ENCODE measurements around the gene PDLIM7.
"Not testable (repeated sequence)": the region's sequence is repeated elsewhere in the genome, so short reads cannot be mapped to it uniquely, and the experiment has no call there.

Gene PDLIM7

DNA sequence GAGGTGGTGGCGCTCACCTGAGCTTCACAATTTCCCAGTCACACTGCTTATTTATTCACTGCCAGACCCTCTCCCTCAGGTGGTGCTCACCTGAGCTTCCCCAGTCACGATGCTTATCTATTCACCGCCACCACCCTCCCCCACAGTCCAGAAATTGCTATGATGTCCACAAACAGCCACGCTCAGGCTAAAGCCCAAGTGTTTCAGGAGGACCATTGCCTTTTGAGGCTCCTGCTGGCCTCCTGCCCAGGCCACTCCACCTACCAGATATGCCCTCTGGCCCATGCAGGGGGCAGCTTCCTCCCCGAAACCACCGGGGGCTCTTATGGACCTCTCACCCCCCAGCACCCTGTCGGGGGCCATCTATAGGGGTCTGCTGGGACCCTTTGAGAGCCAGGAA lies 4.6 kb downstream of the PDLIM7 start:
- Histone ChIP-seq H3K4me3 (ENCODE audit: low read depth, low read length) (no peak overlapping the region), H3K36me3 (ENCODE audit: control insufficient read depth, insufficient read depth, low read length) (peaks cover 42% of the 10 kb centered on the region), H3K9me3 (ENCODE audit: control insufficient read depth, insufficient read depth, low read length) (no peaks in the 10 kb centered on the region), H3K4me1 (ENCODE audit: control insufficient read depth, insufficient read depth, low read length) (peaks cover 14% of the 10 kb centered on the region), H3K9ac (ENCODE audit: low read depth, low read length) (no peak overlapping the region), H3K27me3 (ENCODE audit: control insufficient read depth, insufficient read depth, low read length) (no peaks in the 10 kb centered on the region)

DNA sequence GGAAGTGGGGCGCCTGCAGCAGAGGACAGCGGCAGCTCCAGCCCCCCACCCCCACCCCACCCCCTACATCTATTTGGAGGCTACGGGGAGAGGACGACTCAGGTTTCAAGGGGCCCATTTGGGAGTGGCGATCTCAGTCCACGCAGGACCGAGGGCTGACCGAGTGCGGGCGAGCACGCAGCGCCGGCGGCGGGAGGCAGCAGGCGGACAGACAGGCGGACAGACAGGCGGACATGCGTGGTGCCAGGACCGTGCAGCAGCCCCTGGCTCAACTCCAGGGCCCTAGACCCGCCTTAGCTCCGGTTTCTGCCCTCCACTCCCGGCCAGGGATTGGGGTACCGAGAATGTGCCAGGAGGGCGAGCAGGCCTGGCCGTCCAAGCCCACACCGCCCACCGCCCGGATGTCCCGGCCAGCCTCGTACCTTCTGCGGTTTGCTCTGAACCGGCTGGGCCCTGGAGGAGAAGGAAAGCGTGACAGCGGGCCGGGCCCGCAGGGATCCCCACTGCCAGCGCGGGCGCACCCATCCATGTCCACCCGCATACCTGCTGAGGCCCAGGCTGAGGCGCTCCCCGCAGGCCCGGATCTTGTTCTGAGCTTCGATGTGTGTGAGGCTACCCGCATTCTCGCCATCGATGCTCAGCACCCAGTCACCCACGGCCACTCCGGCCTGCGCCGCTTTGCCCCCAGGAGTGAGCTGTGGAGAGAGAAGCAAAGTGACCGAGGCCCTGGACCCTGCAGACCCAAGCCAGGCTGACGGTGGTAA lies 5.2 kb downstream of the PDLIM7 start:
- peaks cover 14% of the 10 kb centered on the region for H3K4me1 ChIP-seq (ENCODE audit: control insufficient read depth, insufficient read depth, low read length)
- no peaks in the 10 kb centered on the region for H3K27me3 ChIP-seq (ENCODE audit: control insufficient read depth, insufficient read depth, low read length)
- H3K9me3 ChIP-seq (ENCODE audit: control insufficient read depth, insufficient read depth, low read length): no peaks in the 10 kb centered on the region
- no peak overlapping the region for H3K9ac ChIP-seq (ENCODE audit: low read depth, low read length)
- peaks cover 49% of the 10 kb centered on the region for H3K36me3 ChIP-seq (ENCODE audit: control insufficient read depth, insufficient read depth, low read length)
- no peak overlapping the region for H3K4me3 ChIP-seq (ENCODE audit: low read depth, low read length)

DNA sequence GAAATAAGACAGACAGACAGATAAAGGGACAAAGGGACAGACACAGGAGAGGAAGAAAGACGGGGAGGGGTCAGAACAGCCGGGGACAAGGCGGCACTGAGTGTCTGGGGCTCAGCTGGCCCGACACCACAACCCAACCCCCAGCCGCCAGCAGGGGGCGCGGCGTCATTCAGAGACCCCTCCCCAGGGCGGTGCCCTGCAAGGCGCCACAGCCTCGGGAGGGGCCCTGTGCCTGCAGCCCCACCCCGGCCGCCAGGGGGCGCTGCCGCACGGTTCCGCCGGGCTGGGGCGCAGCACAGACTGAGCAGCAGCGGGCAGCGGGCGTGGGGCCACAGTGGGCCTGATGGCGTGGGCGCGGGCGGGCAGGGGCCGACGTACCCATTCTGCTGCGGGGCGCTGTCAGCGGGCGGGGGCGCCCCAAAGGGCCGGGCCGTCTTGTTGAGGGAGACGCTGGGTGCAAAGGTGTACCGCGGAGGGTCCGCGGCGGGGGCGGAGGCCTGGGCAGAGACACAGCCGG lies 5.9 kb downstream of the PDLIM7 start:
- Histone ChIP-seq H3K9ac (ENCODE audit: low read depth, low read length) (no peak overlapping the region), H3K27me3 (ENCODE audit: control insufficient read depth, insufficient read depth, low read length) (no peaks in the 10 kb centered on the region), H3K9me3 (ENCODE audit: control insufficient read depth, insufficient read depth, low read length) (no peaks in the 10 kb centered on the region), H3K36me3 (ENCODE audit: control insufficient read depth, insufficient read depth, low read length) (peaks cover 51% of the 10 kb centered on the region), H3K4me1 (ENCODE audit: control insufficient read depth, insufficient read depth, low read length) (peaks cover 14% of the 10 kb centered on the region), H3K4me3 (ENCODE audit: low read depth, low read length) (no peak overlapping the region)

DNA sequence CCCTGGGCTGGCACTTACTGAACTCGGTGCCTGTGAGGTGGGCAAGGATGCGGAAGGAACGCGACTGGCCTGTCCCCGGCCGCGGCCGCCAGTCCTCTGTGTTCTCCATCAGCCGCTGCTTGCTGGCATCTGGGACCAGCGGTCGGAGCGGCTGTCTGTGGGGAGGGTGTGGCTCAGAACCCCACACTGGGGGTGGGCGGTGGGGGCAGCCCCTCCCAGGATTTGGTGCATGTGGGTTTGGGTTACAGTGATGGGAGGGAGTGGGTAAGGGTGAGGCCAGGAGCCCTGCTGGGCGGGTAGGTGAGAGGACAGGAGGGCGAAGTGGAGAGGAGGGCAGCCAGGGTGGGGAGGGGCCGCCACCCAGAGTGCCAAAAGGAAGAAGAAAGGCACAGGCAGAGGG lies 6.4 kb downstream of the PDLIM7 start:
- Histone ChIP-seq H3K27me3 (ENCODE audit: control insufficient read depth, insufficient read depth, low read length) (no peaks in the 10 kb centered on the region), H3K9me3 (ENCODE audit: control insufficient read depth, insufficient read depth, low read length) (no peaks in the 10 kb centered on the region), H3K9ac (ENCODE audit: low read depth, low read length) (no peak overlapping the region), H3K4me1 (ENCODE audit: control insufficient read depth, insufficient read depth, low read length) (peaks cover 12% of the 10 kb centered on the region), H3K4me3 (ENCODE audit: low read depth, low read length) (no peak overlapping the region), H3K36me3 (ENCODE audit: control insufficient read depth, insufficient read depth, low read length) (peaks cover 51% of the 10 kb centered on the region)

DNA sequence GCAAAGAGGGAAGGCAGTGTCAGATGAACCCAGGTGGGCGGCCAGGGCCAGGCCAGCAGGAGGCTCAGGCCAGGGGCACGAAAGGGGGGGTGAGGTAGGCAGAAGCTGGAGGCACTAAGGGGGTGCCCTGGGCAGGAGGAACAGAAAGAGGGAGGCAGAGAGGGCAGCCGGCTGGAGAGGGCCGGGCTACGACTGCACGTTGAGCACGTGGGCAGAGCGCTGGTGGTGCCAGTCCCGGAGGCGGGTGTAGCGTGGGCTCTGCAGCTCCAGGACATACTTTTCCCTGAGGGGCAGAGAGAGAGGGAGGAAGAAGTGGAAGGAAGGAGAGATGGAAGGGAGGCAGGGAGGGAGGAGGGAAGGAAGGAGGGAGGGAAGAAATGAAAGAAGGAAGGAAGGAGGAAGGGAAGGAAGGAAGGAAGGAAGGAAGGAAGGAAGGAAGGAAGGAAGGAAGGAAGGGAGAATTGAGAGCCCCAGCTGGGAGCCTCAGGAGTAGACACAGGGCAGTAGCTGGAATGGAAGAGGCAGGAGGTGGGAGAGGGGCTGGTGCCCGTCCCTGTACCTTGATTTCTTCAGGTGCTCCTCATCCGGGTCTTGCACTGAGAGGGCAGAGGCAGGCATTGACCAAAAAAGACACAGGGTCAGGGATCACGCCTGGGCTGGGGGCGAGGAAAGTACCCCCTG lies 7.0 kb downstream of the PDLIM7 start:
- Histone ChIP-seq H3K27me3 (ENCODE audit: control insufficient read depth, insufficient read depth, low read length) (no peaks in the 10 kb centered on the region), H3K9ac (ENCODE audit: low read depth, low read length) (no peak overlapping the region), H3K36me3 (ENCODE audit: control insufficient read depth, insufficient read depth, low read length) (peaks cover 49% of the 10 kb centered on the region), H3K4me3 (ENCODE audit: low read depth, low read length) (no peak overlapping the region), H3K4me1 (ENCODE audit: control insufficient read depth, insufficient read depth, low read length) (peaks cover 8% of the 10 kb centered on the region), H3K9me3 (ENCODE audit: control insufficient read depth, insufficient read depth, low read length) (no peaks in the 10 kb centered on the region)

DNA sequence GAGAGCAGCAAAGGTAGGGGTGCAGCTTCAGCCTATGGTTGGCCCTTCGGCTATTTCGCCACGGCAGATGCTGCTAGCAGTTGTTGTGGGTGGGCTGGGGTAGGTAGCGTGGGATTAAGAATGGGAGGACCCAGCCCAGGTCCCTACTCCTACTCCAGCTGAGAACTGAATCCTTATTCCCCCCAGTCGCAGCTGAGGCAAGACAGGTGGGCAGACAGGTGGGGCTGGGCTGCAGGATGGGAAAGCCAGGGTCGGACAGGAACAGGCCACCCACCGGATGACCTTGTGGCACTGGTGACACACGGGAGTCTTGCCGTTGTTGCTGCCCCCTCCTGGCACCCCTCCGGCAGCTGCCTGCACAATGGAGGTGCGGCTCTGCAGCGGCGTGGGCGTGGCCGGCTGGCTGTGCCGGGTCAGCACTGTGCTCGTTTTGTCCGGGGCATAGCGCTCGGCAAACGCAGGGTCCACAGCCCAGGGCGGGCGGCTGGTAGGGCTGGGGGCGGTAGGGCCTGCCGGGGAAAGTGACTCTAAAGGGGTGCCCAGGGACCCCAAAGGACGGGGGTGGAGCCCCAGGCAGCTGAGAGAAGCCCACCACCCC lies 8.2 kb downstream of the PDLIM7 start:
- Histone ChIP-seq H3K36me3 (ENCODE audit: control insufficient read depth, insufficient read depth, low read length) (peaks cover 53% of the 10 kb centered on the region), H3K9ac (ENCODE audit: low read depth, low read length) (no peak overlapping the region), H3K4me1 (ENCODE audit: control insufficient read depth, insufficient read depth, low read length) (peaks cover 3% of the 10 kb centered on the region), H3K27me3 (ENCODE audit: control insufficient read depth, insufficient read depth, low read length) (no peaks in the 10 kb centered on the region), H3K4me3 (ENCODE audit: low read depth, low read length) (no peak overlapping the region), H3K9me3 (ENCODE audit: control insufficient read depth, insufficient read depth, low read length) (no peaks in the 10 kb centered on the region)

DNA sequence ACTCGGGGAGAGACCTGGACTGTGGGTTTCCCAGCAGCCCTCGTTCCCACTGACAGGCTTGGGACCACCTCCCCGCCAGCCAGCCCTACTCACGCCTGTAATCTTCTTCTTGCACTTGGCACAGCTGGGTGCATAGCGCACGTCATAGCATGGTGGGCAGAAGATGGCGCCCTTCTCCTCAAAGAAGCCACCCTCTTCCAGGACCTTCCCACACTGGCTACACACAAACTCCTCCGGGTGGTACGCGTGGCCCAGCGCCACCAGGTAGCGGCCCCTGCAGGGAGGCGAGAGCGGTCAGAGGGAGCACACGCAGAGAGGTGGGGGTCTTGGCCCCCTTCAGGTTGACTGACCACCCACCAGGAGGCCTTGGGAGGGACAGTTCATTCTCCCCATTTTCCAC lies 9.4 kb downstream of the PDLIM7 start:
- no peak overlapping the region for H3K4me3 ChIP-seq (ENCODE audit: low read depth, low read length)
- peaks cover 63% of the 10 kb centered on the region for H3K36me3 ChIP-seq (ENCODE audit: control insufficient read depth, insufficient read depth, low read length)
- no peak overlapping the region for H3K9ac ChIP-seq (ENCODE audit: low read depth, low read length)
- peaks cover 3% of the 10 kb centered on the region for H3K4me1 ChIP-seq (ENCODE audit: control insufficient read depth, insufficient read depth, low read length)
- no peaks in the 10 kb centered on the region for H3K9me3 ChIP-seq (ENCODE audit: control insufficient read depth, insufficient read depth, low read length)
- H3K27me3 ChIP-seq (ENCODE audit: control insufficient read depth, insufficient read depth, low read length): no peaks in the 10 kb centered on the region

DNA sequence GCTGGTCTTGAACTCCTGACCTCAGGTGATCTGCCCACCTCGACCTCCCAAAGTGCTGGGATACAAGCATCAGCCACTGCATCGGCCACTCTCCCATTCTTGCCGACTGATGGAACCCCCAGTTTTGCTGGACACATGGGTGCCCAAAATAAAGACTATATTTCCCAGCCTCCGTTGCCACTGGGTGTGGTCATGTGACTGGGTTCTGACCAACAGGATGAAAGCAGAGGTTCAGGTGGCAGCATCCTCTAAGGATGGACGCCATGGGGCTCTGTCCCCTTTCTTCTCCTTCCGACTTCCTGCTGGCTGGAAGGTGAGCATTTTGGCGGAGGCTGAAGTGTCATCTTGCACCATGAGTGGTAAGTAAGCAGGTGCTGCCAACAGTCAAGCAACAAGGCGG lies 10.3 kb downstream of the PDLIM7 start:
- no peak overlapping the region for H3K4me3 ChIP-seq (ENCODE audit: low read depth, low read length)
- no peaks in the 10 kb centered on the region for H3K9me3 ChIP-seq (ENCODE audit: control insufficient read depth, insufficient read depth, low read length)
- peaks cover 3% of the 10 kb centered on the region for H3K4me1 ChIP-seq (ENCODE audit: control insufficient read depth, insufficient read depth, low read length)
- H3K9ac ChIP-seq (ENCODE audit: low read depth, low read length): no peak overlapping the region
- H3K36me3 ChIP-seq (ENCODE audit: control insufficient read depth, insufficient read depth, low read length): peaks cover 62% of the 10 kb centered on the region
- no peaks in the 10 kb centered on the region for H3K27me3 ChIP-seq (ENCODE audit: control insufficient read depth, insufficient read depth, low read length)

DNA sequence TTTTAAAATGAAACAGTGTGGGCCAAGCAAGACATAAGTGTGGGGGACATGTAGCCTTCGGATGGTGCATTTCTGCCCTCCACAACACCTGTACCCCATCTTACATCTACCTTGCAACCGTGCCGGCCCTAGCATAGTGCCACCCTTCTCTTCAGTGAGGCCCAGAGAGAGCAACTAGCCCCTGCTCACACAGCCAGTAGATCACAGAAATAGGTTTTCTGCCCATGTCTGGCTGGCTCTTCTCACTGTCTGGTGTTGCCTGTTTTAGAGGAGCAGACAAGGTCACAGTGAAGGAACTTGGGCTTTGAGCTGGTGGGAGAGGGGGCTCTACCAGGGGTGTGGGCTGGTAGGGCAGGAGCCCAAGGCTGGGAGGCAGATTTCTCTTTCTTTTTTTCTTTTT lies 11.1 kb downstream of the PDLIM7 start:
- Histone ChIP-seq H3K4me1 (ENCODE audit: control insufficient read depth, insufficient read depth, low read length) (peaks cover 2% of the 10 kb centered on the region), H3K9me3 (ENCODE audit: control insufficient read depth, insufficient read depth, low read length) (no peaks in the 10 kb centered on the region), H3K36me3 (ENCODE audit: control insufficient read depth, insufficient read depth, low read length) (peaks cover 61% of the 10 kb centered on the region), H3K4me3 (ENCODE audit: low read depth, low read length) (no peak overlapping the region), H3K27me3 (ENCODE audit: control insufficient read depth, insufficient read depth, low read length) (no peaks in the 10 kb centered on the region), H3K9ac (ENCODE audit: low read depth, low read length) (no peak overlapping the region)

DNA sequence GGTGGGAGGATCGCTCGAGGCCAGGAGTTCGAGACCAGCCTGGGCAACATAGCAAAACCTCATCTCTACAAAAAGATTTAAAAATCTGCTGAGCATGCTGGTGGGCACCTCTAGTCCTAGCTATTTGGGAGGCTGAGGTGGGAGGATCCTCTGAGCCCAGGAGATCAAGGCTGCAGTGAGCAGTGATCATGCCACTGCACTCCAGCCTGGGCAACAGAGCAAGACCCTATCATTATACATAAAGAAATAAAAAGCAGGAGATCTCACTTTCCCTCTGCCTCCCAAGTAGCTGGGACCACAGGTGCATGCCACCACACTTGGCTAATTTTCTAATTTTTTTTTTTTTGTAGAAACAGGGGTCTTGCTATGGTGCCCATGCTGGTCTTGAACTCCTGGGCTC lies 11.7 kb downstream of the PDLIM7 start:
- not testable (repeated sequence) for H3K9ac ChIP-seq (ENCODE audit: low read depth, low read length); H3K27me3 ChIP-seq (ENCODE audit: control insufficient read depth, insufficient read depth, low read length); H3K4me1 ChIP-seq (ENCODE audit: control insufficient read depth, insufficient read depth, low read length); H3K4me3 ChIP-seq (ENCODE audit: low read depth, low read length); H3K9me3 ChIP-seq (ENCODE audit: control insufficient read depth, insufficient read depth, low read length)
- peaks cover 56% of the 10 kb centered on the region for H3K36me3 ChIP-seq (ENCODE audit: control insufficient read depth, insufficient read depth, low read length)

DNA sequence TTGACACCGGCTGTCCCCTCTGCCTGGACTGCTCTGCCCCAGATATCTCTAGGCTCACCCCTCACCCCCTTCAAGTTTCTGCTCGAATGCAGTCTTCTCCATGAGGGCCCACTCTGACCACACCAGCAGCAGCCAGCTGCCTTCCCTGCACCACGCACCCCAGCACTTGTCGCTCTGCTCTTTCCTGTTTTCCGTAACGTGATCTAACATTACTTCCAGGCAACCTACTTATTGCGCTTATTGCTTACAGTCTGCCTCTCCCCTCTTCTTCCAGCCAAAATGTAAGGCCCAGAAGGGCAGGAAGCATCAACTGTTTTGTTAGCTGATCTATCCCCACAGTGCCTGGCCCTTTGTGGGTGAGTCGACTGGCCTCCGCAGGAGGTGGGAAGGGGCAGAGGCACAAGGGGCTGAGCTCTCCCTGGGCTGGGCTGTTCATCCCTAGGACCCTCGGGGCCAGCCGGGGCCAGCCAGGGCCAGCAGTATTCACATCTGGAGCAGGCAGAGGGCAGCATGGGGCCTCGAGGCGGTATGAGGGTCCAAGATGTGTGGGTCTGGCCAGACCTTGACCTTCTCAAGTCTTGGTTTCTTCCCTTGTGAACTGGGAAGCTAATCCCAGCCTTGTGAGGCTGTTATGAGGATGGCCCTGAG lies 12.4 kb downstream of the PDLIM7 start:
- H3K27me3 ChIP-seq (ENCODE audit: control insufficient read depth, insufficient read depth, low read length): no peaks in the 10 kb centered on the region
- H3K9ac ChIP-seq (ENCODE audit: low read depth, low read length): no peak overlapping the region
- H3K36me3 ChIP-seq (ENCODE audit: control insufficient read depth, insufficient read depth, low read length): peaks cover 49% of the 10 kb centered on the region
- H3K9me3 ChIP-seq (ENCODE audit: control insufficient read depth, insufficient read depth, low read length): no peaks in the 10 kb centered on the region
- H3K4me3 ChIP-seq (ENCODE audit: low read depth, low read length): no peak overlapping the region
- no peaks in the 10 kb centered on the region for H3K4me1 ChIP-seq (ENCODE audit: control insufficient read depth, insufficient read depth, low read length)
